NB4 (cell line): ENCODE measurements around the gene PLAAT1.

Experiments used
- POLR2A ChIP-seq: IDR thresholded peaks from 2 replicates; pipeline ENCODE4 v1.6.1; 2011; ENCODE audit warnings: mild to moderate bottlenecking; ENCODE audit not compliant: insufficient read length; ENCODE audit errors: extremely low read depth
- TF ChIP-seq, protein P1 (sequence below): IDR thresholded peaks from one replicate; pipeline ENCODE4 v1.5.1; 2012; ENCODE audit warnings: low read depth, low read length
- TF ChIP-seq, protein P2 (sequence below): IDR thresholded peaks from 2 replicates; pipeline ENCODE4 v1.6.1; 2011; ENCODE audit warnings: low read depth, low read length

DNA sequence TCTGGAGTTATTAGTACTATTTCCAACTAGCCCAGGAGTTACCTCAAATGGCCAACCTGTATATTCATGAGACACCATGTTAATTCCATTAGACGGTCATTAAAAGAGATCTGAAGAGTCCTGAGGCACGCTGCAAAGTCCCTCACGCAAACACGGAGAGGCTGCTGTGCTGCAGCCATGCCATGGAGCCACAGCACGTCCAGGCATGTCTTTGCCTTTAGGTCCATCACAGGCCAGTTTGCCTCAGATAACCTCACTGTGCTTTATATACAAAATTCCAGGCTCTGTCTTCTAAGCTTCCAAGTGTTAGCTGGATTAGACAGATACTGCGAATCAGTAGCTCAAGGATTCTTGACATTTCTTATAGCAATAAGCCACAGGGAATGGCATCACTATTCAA lies 9.8 kb upstream of the PLAAT1 start:
- TF ChIP-seq, protein P1, sequence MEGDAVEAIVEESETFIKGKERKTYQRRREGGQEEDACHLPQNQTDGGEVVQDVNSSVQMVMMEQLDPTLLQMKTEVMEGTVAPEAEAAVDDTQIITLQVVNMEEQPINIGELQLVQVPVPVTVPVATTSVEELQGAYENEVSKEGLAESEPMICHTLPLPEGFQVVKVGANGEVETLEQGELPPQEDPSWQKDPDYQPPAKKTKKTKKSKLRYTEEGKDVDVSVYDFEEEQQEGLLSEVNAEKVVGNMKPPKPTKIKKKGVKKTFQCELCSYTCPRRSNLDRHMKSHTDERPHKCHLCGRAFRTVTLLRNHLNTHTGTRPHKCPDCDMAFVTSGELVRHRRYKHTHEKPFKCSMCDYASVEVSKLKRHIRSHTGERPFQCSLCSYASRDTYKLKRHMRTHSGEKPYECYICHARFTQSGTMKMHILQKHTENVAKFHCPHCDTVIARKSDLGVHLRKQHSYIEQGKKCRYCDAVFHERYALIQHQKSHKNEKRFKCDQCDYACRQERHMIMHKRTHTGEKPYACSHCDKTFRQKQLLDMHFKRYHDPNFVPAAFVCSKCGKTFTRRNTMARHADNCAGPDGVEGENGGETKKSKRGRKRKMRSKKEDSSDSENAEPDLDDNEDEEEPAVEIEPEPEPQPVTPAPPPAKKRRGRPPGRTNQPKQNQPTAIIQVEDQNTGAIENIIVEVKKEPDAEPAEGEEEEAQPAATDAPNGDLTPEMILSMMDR, result no peak
- TF ChIP-seq, protein P2, sequence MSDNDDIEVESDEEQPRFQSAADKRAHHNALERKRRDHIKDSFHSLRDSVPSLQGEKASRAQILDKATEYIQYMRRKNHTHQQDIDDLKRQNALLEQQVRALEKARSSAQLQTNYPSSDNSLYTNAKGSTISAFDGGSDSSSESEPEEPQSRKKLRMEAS, result no peak
- no peak for TF ChIP-seq POLR2A
